CD4-positive, alpha-beta T cell (primary cell): ENCODE results near the gene IFNGR1. TPM values are rescaled to one million over a fixed set of nuclear protein-coding genes. Genes with fewer than 3 reads are reported as not detected.
A peak's percentile ranks its signal among the peaks of the same experiment; 100 is the strongest.

Source experiments
- ATAC-seq: fragments of 200-7000 bp; cut with Tn5 transposase; one replicate; pipeline ENCODE4 v1.10.0; 2022; ENCODE audit warnings: mild to moderate bottlenecking; ENCODE audit not compliant: poor library complexity
- CTCF ChIA-PET: fragments of 350-600 bp; sonication (Branson Sonifier 250); formaldehyde crosslinking; loops from one replicate; lab custom pipeline; 2021; ENCODE audit warnings: antibody characterized with exemption, inconsistent platforms; lab: Charles Lee
- POLR2A ChIA-PET: fragments of 350-600 bp; sonication (Branson Sonifier 250); formaldehyde crosslinking; loops from one replicate; lab custom pipeline; 2021; ENCODE audit warnings: antibody characterized with exemption, inconsistent platforms; lab: Charles Lee
- DNase-seq, 14 experiments: peaks; one replicate each; pipeline ENCODE4 v3.0.0-alpha.2; 2013 to 2020; ENCODE audit warnings: mixed read lengths in 2 of 14
- H3K27ac ChIP-seq, 2 donors: one replicate each; pipeline versions ENCODE4 v1.5.1 to v1.7.0; 2013; ENCODE audit warnings: low read length in 2 of 2, low read depth in 1 of 2, mild to moderate bottlenecking in 1 of 2
- H3K27me3 ChIP-seq, 2 experiments: 1 replicate in 1 of 2; 2 replicates in 1 of 2; pipeline versions ENCODE4 v1.6.1 to v1.7.0; 2013; ENCODE audit warnings: low read length in 2 of 2, control low read depth in 1 of 2, mild to moderate bottlenecking in 1 of 2, moderate library complexity in 1 of 2; ENCODE audit not compliant: insufficient read depth in 2 of 2, control insufficient read depth in 1 of 2
- H3K36me3 ChIP-seq: one replicate; pipeline ENCODE4 v1.6.1; 2013; ENCODE audit warnings: low read length, control low read depth; ENCODE audit not compliant: insufficient read depth
- H3K4me1 ChIP-seq: one replicate; pipeline ENCODE4 v1.6.1; 2013; ENCODE audit warnings: low read length, control low read depth; ENCODE audit not compliant: insufficient read depth
- H3K4me3 ChIP-seq: one replicate; pipeline ENCODE4 v1.5.1; 2013; ENCODE audit warnings: mild to moderate bottlenecking, low read length, moderate library complexity
- H3K9me3 ChIP-seq, 2 experiments: 1 replicate in 1 of 2; 2 replicates in 1 of 2; pipeline versions ENCODE4 v1.6.1 to v1.7.0; 2013; ENCODE audit warnings: low read length in 2 of 2, mild to moderate bottlenecking in 2 of 2, control low read depth in 1 of 2, moderate library complexity in 1 of 2; ENCODE audit not compliant: control insufficient read depth in 1 of 2, insufficient read depth in 1 of 2
- H3K27ac Mint-ChIP-seq: one replicate; pipeline ENCODE4 v1.8.0; 2020; ENCODE audit warnings: mixed read lengths
- H3K27me3 Mint-ChIP-seq: one replicate; pipeline ENCODE4 v1.8.0; 2021; ENCODE audit warnings: mixed read lengths
- H3K36me3 Mint-ChIP-seq: one replicate; pipeline ENCODE4 v1.8.0; 2021; ENCODE audit warnings: low read depth, mixed read lengths
- H3K4me1 Mint-ChIP-seq: one replicate; pipeline ENCODE4 v1.8.0; 2021; ENCODE audit warnings: low read depth, mixed read lengths
- H3K4me3 Mint-ChIP-seq: one replicate; pipeline ENCODE4 v1.8.0; 2020; ENCODE audit warnings: mild to moderate bottlenecking, mixed read lengths
- H3K9me3 Mint-ChIP-seq: one replicate; pipeline ENCODE4 v1.8.0; 2020; ENCODE audit warnings: mixed read lengths
- CTCF ChIP-seq: fragments of 200-600 bp; IDR thresholded peaks from one replicate; pipeline ENCODE4 v1.8.0; 2022; ENCODE audit warnings: antibody characterized with exemption, mild to moderate bottlenecking
- intact Hi-C, 2 experiments: fragments of 100-400 bp; cut with DNase I in 1 of 2; cut with micrococcal nuclease in 1 of 2; formaldehyde crosslinking; loops; one replicate each; pipeline versions ENCODE4 v1.15.1 to v1.9.0; 2023 to 2025; cut with DNase I, micrococcal nuclease
- total RNA-seq, 174 experiments: library from RNA in 2 of 174; stranded (reverse) in 2 of 174; gene quantifications; one replicate each; pipeline ENCODE4 v1.2.3 and lab custom pipeline; 2021 to 2026

Gene IFNGR1
- total RNA-seq, 2 experiments from 2014 or later, result 81.7 to 84.3 TPM

GRCh38 chr6:137222381-137222780, 3.2 kb upstream of the IFNGR1 start:
- no peak for TF ChIP-seq CTCF
- DNase-seq (peak in 1 of 14 experiments; percentile 30), ATAC-seq (no peak)
- Mint-ChIP-seq H3K27ac (no peak overlapping the region), H3K27me3 (no peaks in the 10 kb centered on the region), H3K4me3 (no peak overlapping the region), H3K36me3 (peaks cover 5% of the 10 kb centered on the region), H3K4me1 (peaks cover 57% of the 10 kb centered on the region), H3K9me3 (no peaks in the 10 kb centered on the region)
- H3K4me1 ChIP-seq, result peaks cover 46% of the 10 kb centered on the region
- no peak overlapping the region for H3K4me3 ChIP-seq
- CTCF ChIA-PET, result no interaction called here
- no peaks in the 10 kb centered on the region for H3K9me3 ChIP-seq
- intact Hi-C loops, result loop anchor here in 1 of 2 experiments (10.0 kb wide), 1 partner anchor 1182 kb away; the partner anchor contains the start of gene HEBP2
- H3K27ac ChIP-seq, result no peak overlapping the region
- H3K27me3 ChIP-seq, result no peaks in the 10 kb centered on the region
- H3K36me3 ChIP-seq, result no peaks in the 10 kb centered on the region
- POLR2A ChIA-PET, result interaction anchor here (0.6 to 2.6 kb wide), 2 partner anchors 10 to 451 kb away, joined by 4 to 15 read pairs; no protein-coding TSS in a partner anchor

- Histone ChIP-seq H3K27ac (peak overlapping the region; percentile 53 to 91), H3K27me3 (no peaks in the 10 kb centered on the region), H3K36me3 (no peaks in the 10 kb centered on the region), H3K9me3 (no peaks in the 10 kb centered on the region), H3K4me1 (peaks cover 51% of the 10 kb centered on the region), H3K4me3 (peak overlapping the region; percentile 65)
- Mint-ChIP-seq H3K4me3 (peak overlapping the region; percentile 89), H3K27ac (peak overlapping the region; percentile 93), H3K36me3 (peaks cover 5% of the 10 kb centered on the region), H3K27me3 (no peaks in the 10 kb centered on the region), H3K4me1 (peaks cover 62% of the 10 kb centered on the region), H3K9me3 (no peaks in the 10 kb centered on the region)
- ATAC-seq, result no peak
- no peak for DNase-seq
- POLR2A ChIA-PET, result interaction anchor here (0.7 to 1.3 kb wide), 4 partner anchors 12 to 427 kb away, joined by 3 to 5 read pairs (median 4); partner anchors contain the start of gene MAP3K5
- TF ChIP-seq CTCF, result no peak
- CTCF ChIA-PET, result interaction anchor here (1.5 kb wide), 1 partner anchor 427 kb away, joined by 4 read pairs; the partner anchor contains the start of gene MAP3K5
- intact Hi-C loops, result loop anchor here (2.0 to 10.0 kb wide), 4 partner anchors 13 to 1555 kb away; partner anchors contain the start of genes CCDC28A (in 1 of the 2), HEBP2 (in 1 of the 2) and PEX7 (in 1 of the 2)
These were observed 573 bp upstream of the IFNGR1 start for GRCh38 chr6:137219664-137220252.

- peak in 12 of 14 experiments; percentile 6 to 84 (median 28) for DNase-seq
- intact Hi-C loops, result loop anchor here (2.0 to 10.0 kb wide), 3 partner anchors 14 to 1556 kb away; partner anchors contain the start of genes CCDC28A (in 1 of the 2) and PEX7 (in 1 of the 2)
- no peak for TF ChIP-seq CTCF
- no peaks in the 10 kb centered on the region for H3K27me3 Mint-ChIP-seq
- H3K4me1 Mint-ChIP-seq, result peaks cover 61% of the 10 kb centered on the region
- H3K9me3 ChIP-seq, result no peaks in the 10 kb centered on the region
- ChIA-PET POLR2A (interaction anchor here (0.6 to 1.3 kb wide), 2 partner anchors 13 to 175 kb away, joined by 3 to 8 read pairs; no protein-coding TSS in a partner anchor), CTCF (interaction anchor here (0.8 kb wide), 1 partner anchor 96 kb away, joined by 4 read pairs; no protein-coding TSS in a partner anchor)
- H3K27me3 ChIP-seq, result no peaks in the 10 kb centered on the region
- no peaks in the 10 kb centered on the region for H3K36me3 ChIP-seq
- peaks cover 5% of the 10 kb centered on the region for H3K36me3 Mint-ChIP-seq
- H3K9me3 Mint-ChIP-seq, result no peaks in the 10 kb centered on the region
- H3K4me1 ChIP-seq, result peaks cover 46% of the 10 kb centered on the region
- H3K4me3 ChIP-seq, result peak overlapping the region; percentile 65
- peak overlapping the region; percentile 95 for H3K4me3 Mint-ChIP-seq
- H3K27ac Mint-ChIP-seq, result peak overlapping the region; percentile 93
- H3K27ac ChIP-seq, result peak overlapping the region; percentile 90 to 91
- ATAC-seq, result peak; percentile 76
These were observed 690 bp downstream of the IFNGR1 start for GRCh38 chr6:137218473-137218916.
